Body of pancreas (tissue), 4 donors: ENCODE data around the gene RPRD1A. TPM values are rescaled to one million over a fixed set of nuclear protein-coding genes. Genes with fewer than 3 reads are reported as not detected.

ENCODE experiments used
- ATAC-seq: fragments of 150-250 bp; one replicate; pipeline ENCODE4 v1.9.1; 2016
- DNase-seq, 4 donors: peaks; one replicate each; pipeline ENCODE4 v3.0.0-alpha.2; 2019
- H3K27ac ChIP-seq, 4 donors: fragments of 200-600 bp; sonication (generic); 1 replicate in 3 of 4; 2 replicates in 1 of 4; pipeline versions ENCODE4 v1.5.1 to v1.6.1; 2016 to 2019; ENCODE audit warnings: mild to moderate bottlenecking in 1 of 4, mixed read lengths in 1 of 4, moderate library complexity in 1 of 4
- H3K27me3 ChIP-seq, 2 donors: fragments of 200-600 bp; sonication (generic); one replicate each; pipeline ENCODE4 v1.6.0; 2016; ENCODE audit warnings: mild to moderate bottlenecking in 1 of 2
- H3K36me3 ChIP-seq, 2 donors: fragments of 200-600 bp; sonication (generic); replicated peaks in 1 of 2; 2 replicates each; pipeline ENCODE4 v1.5.1; 2016; ENCODE audit warnings: low read depth in 2 of 2; ENCODE audit not compliant: insufficient read depth in 1 of 2
- H3K4me1 ChIP-seq: fragments of 200-600 bp; sonication (generic); one replicate; pipeline ENCODE4 v1.6.0; 2016
- H3K4me3 ChIP-seq, 2 donors: fragments of 200-600 bp; sonication (generic); 1 replicate in 1 of 2; 2 replicates in 1 of 2; pipeline ENCODE4 v1.5.1; 2016 to 2019
- H3K9me3 ChIP-seq, 3 donors: fragments of 200-600 bp; sonication (generic); 1 replicate in 2 of 3; 2 replicates in 1 of 3; pipeline ENCODE4 v1.5.1; 2016
- POLR2A ChIP-seq, 3 donors: fragments of 450-650 bp; IDR thresholded peaks; one replicate each; pipeline ENCODE4 v1.6.1; 2016; ENCODE audit warnings: antibody characterized with exemption in 3 of 3, mild to moderate bottlenecking in 2 of 3
- WGBS, 2 donors: methylation state at CpG; one replicate each; pipeline ENCODE4 v1.1.5; 2017; 5-methylcytosine and 5-hydroxymethylcytosine counted together
- intact Hi-C: fragments of 100-400 bp; cut with DNase I; formaldehyde crosslinking; loops from one replicate; pipeline ENCODE4 v1.15.1; 2023
- total RNA-seq, 2 donors: library from RNA; depleted of rRNA; stranded (reverse); fragments of >200 nt; gene quantifications; one replicate each; pipeline ENCODE4 v1.1.0, GENCODE V29; 2016
- TF ChIP-seq, protein P1 (sequence below), 7 experiments: fragments of 450-650 bp in 4 of 7; fragments of 200-600 bp in 3 of 7; sonication (generic) in 3 of 7; IDR thresholded peaks; one replicate each; pipeline ENCODE4 v1.5.1; 2016 to 2019; ENCODE audit warnings: antibody characterized with exemption in 7 of 7

Gene RPRD1A
- total RNA-seq, 2 donors from 2014 or later = 36.3 to 66.6 TPM

DNA sequence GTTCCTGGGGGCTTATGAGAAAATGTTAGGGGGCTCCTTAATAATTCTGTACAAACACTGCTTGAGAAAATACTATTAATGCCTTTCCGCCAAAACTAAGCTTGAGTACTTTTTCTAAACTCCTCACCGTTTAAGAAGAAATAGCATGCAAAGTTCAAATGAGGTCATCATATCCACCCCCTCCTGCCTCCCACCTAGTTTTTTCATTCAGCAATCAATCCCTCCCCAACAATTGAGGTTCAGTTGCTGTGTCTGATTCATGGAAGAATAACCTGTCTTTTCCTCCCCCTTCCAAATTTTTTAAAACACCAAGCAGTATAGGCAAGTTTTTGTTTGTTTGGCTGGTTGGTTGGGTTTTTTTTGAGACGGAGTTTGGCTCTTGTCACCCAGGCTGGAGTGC is 119.3 kb downstream of the RPRD1A start:
- WGBS, 2 donors = 77% methylated on average over 3 of the region's 3 CpGs
- intact Hi-C loops = loop anchor here (10.0 kb wide), 1 partner anchor 193 kb away; no protein-coding TSS in a partner anchor
- no peaks in the 10 kb centered on the region for H3K9me3 ChIP-seq
- TF ChIP-seq POLR2A (IDR thresholded peaks at IDR 0.05) = no peak
- TF ChIP-seq, protein P1, sequence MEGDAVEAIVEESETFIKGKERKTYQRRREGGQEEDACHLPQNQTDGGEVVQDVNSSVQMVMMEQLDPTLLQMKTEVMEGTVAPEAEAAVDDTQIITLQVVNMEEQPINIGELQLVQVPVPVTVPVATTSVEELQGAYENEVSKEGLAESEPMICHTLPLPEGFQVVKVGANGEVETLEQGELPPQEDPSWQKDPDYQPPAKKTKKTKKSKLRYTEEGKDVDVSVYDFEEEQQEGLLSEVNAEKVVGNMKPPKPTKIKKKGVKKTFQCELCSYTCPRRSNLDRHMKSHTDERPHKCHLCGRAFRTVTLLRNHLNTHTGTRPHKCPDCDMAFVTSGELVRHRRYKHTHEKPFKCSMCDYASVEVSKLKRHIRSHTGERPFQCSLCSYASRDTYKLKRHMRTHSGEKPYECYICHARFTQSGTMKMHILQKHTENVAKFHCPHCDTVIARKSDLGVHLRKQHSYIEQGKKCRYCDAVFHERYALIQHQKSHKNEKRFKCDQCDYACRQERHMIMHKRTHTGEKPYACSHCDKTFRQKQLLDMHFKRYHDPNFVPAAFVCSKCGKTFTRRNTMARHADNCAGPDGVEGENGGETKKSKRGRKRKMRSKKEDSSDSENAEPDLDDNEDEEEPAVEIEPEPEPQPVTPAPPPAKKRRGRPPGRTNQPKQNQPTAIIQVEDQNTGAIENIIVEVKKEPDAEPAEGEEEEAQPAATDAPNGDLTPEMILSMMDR (IDR thresholded peaks at IDR 0.05) = no peak
- H3K27ac ChIP-seq = no peak overlapping the region
- H3K36me3 ChIP-seq = no peaks in the 10 kb centered on the region
- no peaks in the 10 kb centered on the region for H3K27me3 ChIP-seq
- ATAC-seq (no peak), DNase-seq (no peak)
- H3K4me3 ChIP-seq = no peak overlapping the region
- peaks cover 9% of the 10 kb centered on the region for H3K4me1 ChIP-seq

DNA sequence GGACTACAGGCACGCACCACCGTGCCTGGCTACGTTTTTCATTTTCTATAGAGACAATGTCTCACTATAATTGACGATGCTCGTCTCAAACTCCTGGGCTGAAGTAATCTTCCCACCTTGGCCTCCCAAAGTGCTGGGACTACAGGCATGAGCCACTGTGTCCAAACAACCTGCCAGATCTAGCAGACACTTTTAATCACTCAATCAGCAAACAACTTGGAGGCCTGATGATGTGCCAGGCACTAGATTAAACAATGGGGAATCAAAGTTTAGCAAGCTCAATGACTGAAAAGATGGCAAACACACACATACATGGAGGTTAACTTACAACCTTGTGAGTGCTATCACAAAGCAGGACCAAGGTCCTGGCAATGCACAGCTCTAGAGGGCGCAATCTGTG is 124.7 kb downstream of the RPRD1A start:
- Histone ChIP-seq H3K4me1 (no peaks in the 10 kb centered on the region), H3K4me3 (no peak overlapping the region), H3K9me3 (no peaks in the 10 kb centered on the region), H3K27me3 (no peaks in the 10 kb centered on the region), H3K36me3 (no peaks in the 10 kb centered on the region), H3K27ac (no peak overlapping the region)
- WGBS, 2 donors = 72 to 81% methylated on average over 6 of the region's 6 CpGs
- no peak for ATAC-seq
- intact Hi-C loops = loop anchor here (10.0 kb wide), 1 partner anchor 188 kb away; no protein-coding TSS in a partner anchor
- TF ChIP-seq, protein P1 (IDR thresholded peaks at IDR 0.05) = no peak
- TF ChIP-seq POLR2A (IDR thresholded peaks at IDR 0.05) = no peak
- DNase-seq = no peak

DNA sequence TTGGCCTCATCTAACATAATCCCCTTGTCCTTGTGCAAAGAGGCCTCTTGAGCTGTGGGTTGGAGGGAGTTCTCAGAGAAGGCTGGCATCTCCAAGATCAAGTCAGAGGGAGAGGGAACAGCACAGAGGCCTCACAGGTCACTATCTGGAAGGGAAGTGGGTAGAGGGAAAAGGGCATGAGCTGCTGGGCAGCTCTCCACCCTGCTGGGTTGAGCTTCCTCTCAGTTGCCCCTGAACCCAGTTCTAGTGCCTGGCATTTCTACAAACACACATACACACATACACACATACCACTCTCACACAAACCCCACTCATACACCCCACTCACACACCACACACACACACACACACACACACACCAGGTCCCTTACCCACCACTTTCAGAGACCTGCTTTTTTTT is 125.2 kb downstream of the RPRD1A start:
- H3K27ac ChIP-seq = no peak overlapping the region
- no peaks in the 10 kb centered on the region for H3K36me3 ChIP-seq
- no peak for TF ChIP-seq POLR2A (IDR thresholded peaks at IDR 0.05)
- TF ChIP-seq, protein P1 (IDR thresholded peaks at IDR 0.05) = no peak
- intact Hi-C loops = loop anchor here (10.0 kb wide), 1 partner anchor 187 kb away; no protein-coding TSS in a partner anchor
- no peaks in the 10 kb centered on the region for H3K9me3 ChIP-seq
- H3K27me3 ChIP-seq = no peaks in the 10 kb centered on the region
- ATAC-seq = no peak
- H3K4me1 ChIP-seq = no peaks in the 10 kb centered on the region
- no peak for DNase-seq
- H3K4me3 ChIP-seq = no peak overlapping the region

DNA sequence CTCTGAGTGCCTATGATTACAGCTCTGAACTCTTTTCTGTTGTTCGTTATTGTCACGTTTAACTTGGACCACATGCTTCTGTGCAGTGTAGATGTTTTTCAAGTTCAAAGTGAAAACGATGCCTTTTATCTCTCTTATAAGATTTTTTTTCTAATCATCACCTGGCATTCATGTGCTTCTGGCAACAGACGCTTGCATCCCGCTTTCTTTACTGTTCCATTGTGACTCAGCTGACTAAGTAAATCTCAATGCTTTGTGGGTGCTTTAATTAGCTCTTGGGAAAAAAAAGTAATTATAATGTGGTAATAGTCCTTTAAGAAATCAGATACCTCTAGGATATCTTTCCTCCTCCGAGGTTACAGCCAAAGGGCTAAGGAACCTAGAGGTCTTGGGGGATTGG is 126.1 kb downstream of the RPRD1A start:
- no peak for DNase-seq
- no peak for ATAC-seq
- Histone ChIP-seq H3K4me3 (no peak overlapping the region), H3K27ac (no peak overlapping the region), H3K36me3 (no peaks in the 10 kb centered on the region), H3K9me3 (no peaks in the 10 kb centered on the region), H3K4me1 (no peaks in the 10 kb centered on the region), H3K27me3 (no peaks in the 10 kb centered on the region)
- WGBS, 2 donors = 50 to 56% methylated on average over 6 of the region's 6 CpGs
- intact Hi-C loops = loop anchor here (10.0 kb wide), 1 partner anchor 186 kb away; no protein-coding TSS in a partner anchor
- TF ChIP-seq POLR2A (IDR thresholded peaks at IDR 0.05) = no peak
- TF ChIP-seq, protein P1 (IDR thresholded peaks at IDR 0.05) = no peak

Other genes with a start within 250 kb of the RPRD1A start
- gene SLC39A6, start 61.8 kb upstream of the RPRD1A start, total RNA-seq = 10 to 100 TPM; 22.6 to 22.7 TPM
- 10 to 100 TPM; 44.2 to 56.8 TPM for gene ELP2, start 62.3 kb upstream of the RPRD1A start, total RNA-seq
- gene MOCOS, start 119.9 kb upstream of the RPRD1A start, total RNA-seq = 1 to 10 TPM; 1.0 to 1.3 TPM
- 1 to 10 TPM in 1 of 2 donors, under 1 TPM in 1; 0.52 to 2.0 TPM for gene FHOD3, start 230.2 kb upstream of the RPRD1A start, total RNA-seq